OCI-LY3 (cell line): ENCODE measurements around the gene OBP2B.

ENCODE experiments used
- H2AFZ ChIP-seq: fragments of 200-600, 300-600 bp; shearing (Covaris generic); 2 replicates; pipeline ENCODE4 v1.6.0; 2014; ENCODE audit warnings: antibody characterized with exemption, low read depth, low read length
- H3K27ac ChIP-seq: fragments of 200-600, 300-600 bp; sonication (generic); 2 replicates; pipeline ENCODE4 v1.5.1; 2014; ENCODE audit warnings: mild to moderate bottlenecking, low read length, moderate library complexity, mixed read lengths
- H3K27me3 ChIP-seq: fragments of 200-600, 300-600 bp; sonication (generic); 2 replicates; pipeline ENCODE4 v1.6.1; 2014; ENCODE audit warnings: low read depth, low read length, mixed read lengths
- H3K36me3 ChIP-seq: fragments of 200-600, 300-600 bp; sonication (generic); replicated peaks from 2 replicates; pipeline ENCODE3; 2014; ENCODE audit warnings: low read depth, low read length, mixed read lengths
- H3K4me1 ChIP-seq: fragments of 300-600, 200-600 bp; sonication (generic); 2 replicates; pipeline ENCODE4 v1.6.1; 2014; ENCODE audit warnings: low read length, mixed read lengths
- H3K4me2 ChIP-seq: fragments of 200-600, 300-600 bp; sonication (generic); 2 replicates; pipeline ENCODE4 v1.6.1; 2014; ENCODE audit warnings: low read length, mixed read lengths
- H3K4me3 ChIP-seq: fragments of 300-600, 200-600 bp; sonication (generic); 2 replicates; pipeline ENCODE4 v1.5.1; 2014; ENCODE audit warnings: antibody characterized with exemption, mild to moderate bottlenecking, low read length, moderate library complexity
- H3K79me2 ChIP-seq: fragments of 300-600, 200-600 bp; shearing (Covaris generic); 2 replicates; pipeline ENCODE4 v1.6.1; 2014; ENCODE audit warnings: mild to moderate bottlenecking, low read length, mixed read lengths
- H3K9ac ChIP-seq: fragments of 300-600, 200-600 bp; shearing (Covaris generic); 2 replicates; pipeline ENCODE4 v1.6.0; 2014; ENCODE audit warnings: mild to moderate bottlenecking, low read length, moderate library complexity
- H3K9me3 ChIP-seq: fragments of 200-600, 300-600 bp; shearing (Covaris generic); 2 replicates; pipeline ENCODE4 v1.6.1; 2014; ENCODE audit warnings: low read length, mixed read lengths; ENCODE audit not compliant: insufficient read depth
- H4K20me1 ChIP-seq: fragments of 200-600, 300-600 bp; sonication (generic); 2 replicates; pipeline ENCODE4 v1.6.1; 2016; ENCODE audit warnings: low read length, mixed read lengths; ENCODE audit not compliant: insufficient read depth
- EZH2phosphoT487 ChIP-seq: fragments of 200-600 bp; shearing (Covaris generic); IDR thresholded peaks from 2 replicates; pipeline ENCODE4 v1.6.1; 2018; ENCODE audit warnings: antibody characterized with exemption, mixed run types, low read depth
- TF ChIP-seq, protein P1 (sequence below): fragments of 200-600, 300-600 bp; sonication (generic); IDR thresholded peaks from 2 replicates; pipeline ENCODE4 v1.5.1; 2014; ENCODE audit warnings: antibody characterized with exemption, low read length, low read depth

OBP2B gene

DNA sequence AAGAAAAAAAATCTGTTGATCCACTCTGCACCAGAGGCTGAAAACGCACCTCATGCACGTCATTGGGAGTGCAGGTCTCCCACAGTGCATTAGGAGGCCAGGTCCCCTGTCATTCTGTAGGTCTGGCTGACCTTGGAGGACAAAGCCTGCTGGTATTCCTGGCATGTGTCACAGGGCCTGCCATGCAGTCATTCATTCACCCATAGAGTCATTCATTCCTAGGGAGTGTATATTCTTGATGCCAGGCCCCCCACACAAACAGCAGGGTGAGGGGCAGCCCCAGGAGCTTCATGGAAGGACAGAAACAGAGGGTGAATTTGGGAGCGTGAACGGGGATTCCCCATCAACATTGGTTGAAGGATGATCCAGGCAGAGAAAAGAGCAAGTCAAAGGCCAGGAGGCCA, 47.5 kb downstream of the OBP2B start:
- H3K4me3 ChIP-seq: no peak overlapping the region
- no peaks in the 10 kb centered on the region for H4K20me1 ChIP-seq
- no peaks in the 10 kb centered on the region for H3K9me3 ChIP-seq
- H3K27ac ChIP-seq: no peak overlapping the region
- H3K4me2 ChIP-seq: no peak overlapping the region
- H3K36me3 ChIP-seq: no peaks in the 10 kb centered on the region
- no peak overlapping the region for H3K9ac ChIP-seq
- H3K79me2 ChIP-seq: no peaks in the 10 kb centered on the region
- H2AFZ ChIP-seq: no peak overlapping the region
- TF ChIP-seq EZH2phosphoT487: no peak
- TF ChIP-seq, protein P1, sequence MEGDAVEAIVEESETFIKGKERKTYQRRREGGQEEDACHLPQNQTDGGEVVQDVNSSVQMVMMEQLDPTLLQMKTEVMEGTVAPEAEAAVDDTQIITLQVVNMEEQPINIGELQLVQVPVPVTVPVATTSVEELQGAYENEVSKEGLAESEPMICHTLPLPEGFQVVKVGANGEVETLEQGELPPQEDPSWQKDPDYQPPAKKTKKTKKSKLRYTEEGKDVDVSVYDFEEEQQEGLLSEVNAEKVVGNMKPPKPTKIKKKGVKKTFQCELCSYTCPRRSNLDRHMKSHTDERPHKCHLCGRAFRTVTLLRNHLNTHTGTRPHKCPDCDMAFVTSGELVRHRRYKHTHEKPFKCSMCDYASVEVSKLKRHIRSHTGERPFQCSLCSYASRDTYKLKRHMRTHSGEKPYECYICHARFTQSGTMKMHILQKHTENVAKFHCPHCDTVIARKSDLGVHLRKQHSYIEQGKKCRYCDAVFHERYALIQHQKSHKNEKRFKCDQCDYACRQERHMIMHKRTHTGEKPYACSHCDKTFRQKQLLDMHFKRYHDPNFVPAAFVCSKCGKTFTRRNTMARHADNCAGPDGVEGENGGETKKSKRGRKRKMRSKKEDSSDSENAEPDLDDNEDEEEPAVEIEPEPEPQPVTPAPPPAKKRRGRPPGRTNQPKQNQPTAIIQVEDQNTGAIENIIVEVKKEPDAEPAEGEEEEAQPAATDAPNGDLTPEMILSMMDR: no peak
- H3K27me3 ChIP-seq: 0 out of 2 replicates have a peak, but pooled peaks cover 5% of the 10 kb centered on the region
- H3K4me1 ChIP-seq: peaks cover 12% of the 10 kb centered on the region; the same call in 1 of the 2 replicates

DNA sequence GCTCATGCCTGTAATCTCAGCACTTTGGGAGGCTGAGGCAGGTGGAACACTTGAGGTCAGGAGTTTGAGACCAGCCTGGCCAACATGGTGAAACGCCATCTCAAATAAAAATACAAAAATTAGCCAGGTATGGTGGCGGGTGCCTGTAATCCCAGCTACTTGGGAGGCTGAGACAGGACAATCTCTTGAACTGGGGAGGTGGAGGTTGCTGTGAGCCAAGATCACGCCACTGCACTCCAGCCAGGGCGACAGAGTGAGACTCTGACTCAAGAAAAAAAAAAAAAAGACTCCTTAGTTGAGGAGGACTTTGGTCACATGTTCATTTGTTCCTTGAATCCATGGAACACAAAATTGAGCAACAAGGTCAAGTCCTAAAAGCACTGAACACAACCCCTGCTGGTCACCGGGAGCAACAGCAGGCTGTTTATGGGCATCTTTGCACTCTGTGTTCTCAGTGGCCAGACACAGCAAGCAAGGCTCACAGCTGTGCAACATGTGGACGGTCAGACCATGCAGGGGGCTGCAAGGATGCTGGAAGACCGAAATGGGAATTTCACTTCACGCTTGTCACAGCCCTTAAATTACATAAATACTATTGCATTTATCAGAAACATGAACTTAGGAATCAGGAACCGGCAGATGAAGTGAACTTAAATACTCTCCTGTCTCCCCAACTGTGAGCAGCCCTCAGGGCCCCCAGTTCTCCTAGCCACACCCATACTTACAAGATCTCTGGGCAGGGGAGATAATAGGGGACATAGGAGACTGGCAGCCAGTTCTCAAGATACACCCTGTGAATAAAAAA, 48.1 kb downstream of the OBP2B start:
- no peaks in the 10 kb centered on the region for H3K79me2 ChIP-seq
- H3K4me2 ChIP-seq: no peak overlapping the region
- peaks cover 12% of the 10 kb centered on the region; the same call in 1 of the 2 replicates for H3K4me1 ChIP-seq
- TF ChIP-seq, protein P1: peak; percentile 52
- no peak for TF ChIP-seq EZH2phosphoT487
- no peak overlapping the region for H3K9ac ChIP-seq
- H3K36me3 ChIP-seq: no peaks in the 10 kb centered on the region
- H4K20me1 ChIP-seq: no peaks in the 10 kb centered on the region
- H2AFZ ChIP-seq: no peak overlapping the region
- no peaks in the 10 kb centered on the region for H3K9me3 ChIP-seq
- no peak overlapping the region for H3K4me3 ChIP-seq
- H3K27ac ChIP-seq: no peak overlapping the region
- H3K27me3 ChIP-seq: 0 out of 2 replicates have a peak, but pooled peaks cover 5% of the 10 kb centered on the region

DNA sequence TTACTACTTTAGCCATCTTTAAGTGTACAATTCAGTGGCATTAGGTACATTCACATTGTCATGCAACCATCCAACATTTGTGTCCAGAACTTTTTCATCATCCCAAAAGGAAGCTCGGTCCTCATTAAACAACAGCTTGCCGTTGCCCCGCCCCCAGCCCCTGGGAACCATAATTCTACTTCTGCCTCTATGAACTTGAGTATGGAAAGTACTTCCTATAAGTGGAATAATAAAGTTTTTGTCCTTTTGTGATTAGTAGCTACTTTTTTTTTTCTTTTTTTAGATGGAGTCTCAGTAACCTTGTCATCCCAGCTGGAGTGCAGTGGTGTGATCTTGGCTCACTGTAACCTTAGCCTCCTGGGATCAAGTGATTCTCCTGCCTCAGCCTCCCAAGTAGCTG, 50.4 kb downstream of the OBP2B start:
- H3K4me3 ChIP-seq: no peak overlapping the region
- H3K27me3 ChIP-seq: no peaks in the 10 kb centered on the region
- TF ChIP-seq, protein P1: no peak
- no peak for TF ChIP-seq EZH2phosphoT487
- H3K79me2 ChIP-seq: no peaks in the 10 kb centered on the region
- H3K36me3 ChIP-seq: no peaks in the 10 kb centered on the region
- peaks cover 8% of the 10 kb centered on the region; the same call in 1 of the 2 replicates for H3K4me1 ChIP-seq
- H3K4me2 ChIP-seq: no peak overlapping the region
- no peaks in the 10 kb centered on the region for H4K20me1 ChIP-seq
- H2AFZ ChIP-seq: no peak overlapping the region
- no peak overlapping the region for H3K27ac ChIP-seq
- no peaks in the 10 kb centered on the region for H3K9me3 ChIP-seq
- no peak overlapping the region for H3K9ac ChIP-seq
